ENCODE data around the gene PPP2R5C. TPM values are rescaled to one million over a fixed set of nuclear protein-coding genes. Genes with fewer than 3 reads are reported as not detected.

The PPP2R5C gene
- total RNA-seq, 3 donors from 2014 or later: 90.5 to 105 (median 102) TPM

GRCh38 chr14:101789222-101789621 is 27.7 kb downstream of the PPP2R5C start:
- TF ChIP-seq, protein P1, sequence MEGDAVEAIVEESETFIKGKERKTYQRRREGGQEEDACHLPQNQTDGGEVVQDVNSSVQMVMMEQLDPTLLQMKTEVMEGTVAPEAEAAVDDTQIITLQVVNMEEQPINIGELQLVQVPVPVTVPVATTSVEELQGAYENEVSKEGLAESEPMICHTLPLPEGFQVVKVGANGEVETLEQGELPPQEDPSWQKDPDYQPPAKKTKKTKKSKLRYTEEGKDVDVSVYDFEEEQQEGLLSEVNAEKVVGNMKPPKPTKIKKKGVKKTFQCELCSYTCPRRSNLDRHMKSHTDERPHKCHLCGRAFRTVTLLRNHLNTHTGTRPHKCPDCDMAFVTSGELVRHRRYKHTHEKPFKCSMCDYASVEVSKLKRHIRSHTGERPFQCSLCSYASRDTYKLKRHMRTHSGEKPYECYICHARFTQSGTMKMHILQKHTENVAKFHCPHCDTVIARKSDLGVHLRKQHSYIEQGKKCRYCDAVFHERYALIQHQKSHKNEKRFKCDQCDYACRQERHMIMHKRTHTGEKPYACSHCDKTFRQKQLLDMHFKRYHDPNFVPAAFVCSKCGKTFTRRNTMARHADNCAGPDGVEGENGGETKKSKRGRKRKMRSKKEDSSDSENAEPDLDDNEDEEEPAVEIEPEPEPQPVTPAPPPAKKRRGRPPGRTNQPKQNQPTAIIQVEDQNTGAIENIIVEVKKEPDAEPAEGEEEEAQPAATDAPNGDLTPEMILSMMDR (IDR thresholded peaks at IDR 0.05): no peak
- TF ChIP-seq POLR2AphosphoS5 (IDR thresholded peaks at IDR 0.05) (no peak), POLR2A (IDR thresholded peaks at IDR 0.05) (no peak)
- no peak overlapping the region for H3K4me3 ChIP-seq
- no peak for DNase-seq (ENCODE audit: low spot score in 2 of 2)
- intact Hi-C loops (cut with DNase I; ENCODE audit: low total_unique reads): no loop called here
- no peaks in the 10 kb centered on the region for H3K27me3 ChIP-seq
- H3K4me1 ChIP-seq: no peaks in the 10 kb centered on the region
- H3K27ac ChIP-seq: no peak overlapping the region
- H3K36me3 ChIP-seq: no peaks in the 10 kb centered on the region
- H3K9me3 ChIP-seq: no peaks in the 10 kb centered on the region

DNA sequence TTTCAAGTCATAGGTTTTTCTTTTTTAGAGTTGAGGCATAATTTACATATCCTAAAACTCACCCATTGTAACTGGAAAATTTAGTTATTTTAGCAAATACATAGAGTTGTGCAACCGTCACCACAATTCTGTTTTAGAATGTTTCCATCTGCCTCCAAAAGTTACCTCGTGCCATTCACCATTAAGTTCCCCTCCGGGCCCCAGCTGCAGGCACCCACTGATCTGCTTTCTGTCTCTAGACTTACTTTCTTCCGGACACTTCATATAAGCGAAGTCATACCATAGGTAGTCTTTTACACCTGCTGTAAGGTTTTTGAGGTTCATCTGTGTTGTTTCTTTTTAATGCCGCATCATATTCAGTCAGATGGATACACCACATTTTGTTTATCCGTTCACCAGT is 28.7 kb downstream of the PPP2R5C start:
- H3K9me3 ChIP-seq: no peaks in the 10 kb centered on the region

GRCh38 chr14:101791919-101792572 is 30.5 kb downstream of the PPP2R5C start:
- intact Hi-C loops (cut with DNase I; ENCODE audit: low total_unique reads): no loop called here
- no peak for DNase-seq (ENCODE audit: low spot score in 2 of 2)
- Histone ChIP-seq H3K4me1 (no peaks in the 10 kb centered on the region), H3K36me3 (no peaks in the 10 kb centered on the region), H3K4me3 (peak overlapping the region; percentile 24 to 43 (median 32)), H3K9me3 (no peaks in the 10 kb centered on the region), H3K27me3 (no peaks in the 10 kb centered on the region), H3K27ac (peak overlapping the region; percentile 7 to 48)
- TF ChIP-seq, protein P1 (IDR thresholded peaks at IDR 0.05): no peak
- no peak for TF ChIP-seq POLR2A (IDR thresholded peaks at IDR 0.05)
- TF ChIP-seq POLR2AphosphoS5 (IDR thresholded peaks at IDR 0.05): no peak

More for the DNA sequence above, 28.7 kb downstream of the PPP2R5C start:
- TF ChIP-seq, protein P1 (IDR thresholded peaks at IDR 0.05): no peak
- no peak for TF ChIP-seq POLR2AphosphoS5 (IDR thresholded peaks at IDR 0.05)
- no peak for TF ChIP-seq POLR2A (IDR thresholded peaks at IDR 0.05)
- Histone ChIP-seq H3K4me1 (no peaks in the 10 kb centered on the region), H3K27me3 (no peaks in the 10 kb centered on the region), H3K36me3 (no peaks in the 10 kb centered on the region), H3K4me3 (no peak overlapping the region), H3K27ac (no peak overlapping the region)
- intact Hi-C loops (cut with DNase I; ENCODE audit: low total_unique reads): no loop called here
- DNase-seq (ENCODE audit: low spot score in 2 of 2): no peak

GRCh38 chr14:101796016-101796415 is 34.5 kb downstream of the PPP2R5C start:
- H3K4me3 ChIP-seq: no peak overlapping the region
- TF ChIP-seq POLR2AphosphoS5 (IDR thresholded peaks at IDR 0.05) (no peak), POLR2A (IDR thresholded peaks at IDR 0.05) (no peak)
- TF ChIP-seq, protein P1 (IDR thresholded peaks at IDR 0.05): no peak
- no peak for DNase-seq (ENCODE audit: low spot score in 2 of 2)
- H3K4me1 ChIP-seq: no peaks in the 10 kb centered on the region
- no peaks in the 10 kb centered on the region for H3K9me3 ChIP-seq
- H3K27ac ChIP-seq: no peak overlapping the region
- H3K36me3 ChIP-seq: no peaks in the 10 kb centered on the region
- no peaks in the 10 kb centered on the region for H3K27me3 ChIP-seq
- intact Hi-C loops (cut with DNase I; ENCODE audit: low total_unique reads): no loop called here

DNA sequence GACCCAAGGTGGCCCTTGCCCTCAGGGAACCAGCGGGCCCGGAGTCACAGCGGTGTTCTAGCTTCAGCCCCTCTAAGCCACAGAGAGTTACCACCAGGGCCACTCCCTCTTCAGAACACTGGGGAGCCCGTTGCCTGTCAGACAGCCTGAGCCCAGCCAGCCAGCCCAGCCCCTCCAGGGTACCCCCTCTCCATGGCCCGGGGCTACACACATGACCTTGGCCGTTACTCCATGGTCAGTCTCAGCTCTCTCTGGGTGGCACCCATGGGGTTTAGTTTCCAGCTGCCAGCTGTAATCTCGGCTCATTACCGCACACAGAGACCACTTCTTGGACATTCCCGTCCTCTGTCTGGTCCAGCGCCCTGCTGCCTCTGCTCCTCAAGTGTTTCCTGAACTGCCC is 35.0 kb downstream of the PPP2R5C start:
- H3K4me3 ChIP-seq: no peak overlapping the region
- no peaks in the 10 kb centered on the region for H3K9me3 ChIP-seq
- H3K27me3 ChIP-seq: no peaks in the 10 kb centered on the region
- no peaks in the 10 kb centered on the region for H3K4me1 ChIP-seq
- H3K36me3 ChIP-seq: no peaks in the 10 kb centered on the region
- TF ChIP-seq, protein P1 (IDR thresholded peaks at IDR 0.05): no peak
- TF ChIP-seq POLR2A (IDR thresholded peaks at IDR 0.05): no peak
- no peak for TF ChIP-seq POLR2AphosphoS5 (IDR thresholded peaks at IDR 0.05)
- intact Hi-C loops (cut with DNase I; ENCODE audit: low total_unique reads): no loop called here
- H3K27ac ChIP-seq: no peak overlapping the region
- no peak for DNase-seq (ENCODE audit: low spot score in 2 of 2)
